NCI-H345 (cell line): Measurements from ENCODE around the gene ZNF479.
"Not testable (repeated sequence)": the region's sequence is repeated elsewhere in the genome, so short reads cannot be mapped to it uniquely, and the experiment has no call there.

Experiments used
- DNase-seq: peaks from one replicate; lab custom pipeline; 2025; lab: John Stamatoyannopoulos, UW

The ZNF479 gene

GRCh38 chr7:57132336-57132735 lies at the start of gene ZNF479:
Gene ZNF479, minus strand, starts transcription at chr7:57132436. Its CDS starts 112 bp downstream, at chr7:57132324.
- not testable (repeated sequence) for DNase-seq

GRCh38 chr7:57182031-57182430 lies 49.8 kb upstream of the ZNF479 start:
- no peak for DNase-seq

DNA sequence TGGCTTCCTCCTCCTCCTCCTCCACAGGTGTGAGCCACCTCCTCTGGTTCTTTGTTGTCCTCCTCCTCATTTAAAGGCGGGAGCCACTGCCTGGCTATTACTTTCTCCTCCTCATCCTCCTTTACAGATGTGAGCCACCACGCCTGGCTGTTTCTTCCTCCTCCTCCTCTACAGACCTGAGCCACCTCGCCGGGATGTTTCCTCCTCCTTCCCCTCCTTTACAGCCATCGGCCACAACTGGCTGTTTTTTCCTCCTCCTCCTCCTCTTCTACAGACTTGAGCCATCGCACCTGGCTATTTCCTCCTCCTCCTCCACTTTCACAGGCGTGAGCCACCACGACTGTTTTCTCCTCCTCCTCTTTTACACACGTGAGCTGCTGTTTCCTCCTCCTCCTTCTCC lies 49.0 kb upstream of the ZNF479 start:
- DNase-seq: no peak

GRCh38 chr7:57179776-57180415 lies 47.7 kb upstream of the ZNF479 start:
- no peak for DNase-seq

GRCh38 chr7:57178768-57179139 lies 46.5 kb upstream of the ZNF479 start:
- DNase-seq: no peak

DNA sequence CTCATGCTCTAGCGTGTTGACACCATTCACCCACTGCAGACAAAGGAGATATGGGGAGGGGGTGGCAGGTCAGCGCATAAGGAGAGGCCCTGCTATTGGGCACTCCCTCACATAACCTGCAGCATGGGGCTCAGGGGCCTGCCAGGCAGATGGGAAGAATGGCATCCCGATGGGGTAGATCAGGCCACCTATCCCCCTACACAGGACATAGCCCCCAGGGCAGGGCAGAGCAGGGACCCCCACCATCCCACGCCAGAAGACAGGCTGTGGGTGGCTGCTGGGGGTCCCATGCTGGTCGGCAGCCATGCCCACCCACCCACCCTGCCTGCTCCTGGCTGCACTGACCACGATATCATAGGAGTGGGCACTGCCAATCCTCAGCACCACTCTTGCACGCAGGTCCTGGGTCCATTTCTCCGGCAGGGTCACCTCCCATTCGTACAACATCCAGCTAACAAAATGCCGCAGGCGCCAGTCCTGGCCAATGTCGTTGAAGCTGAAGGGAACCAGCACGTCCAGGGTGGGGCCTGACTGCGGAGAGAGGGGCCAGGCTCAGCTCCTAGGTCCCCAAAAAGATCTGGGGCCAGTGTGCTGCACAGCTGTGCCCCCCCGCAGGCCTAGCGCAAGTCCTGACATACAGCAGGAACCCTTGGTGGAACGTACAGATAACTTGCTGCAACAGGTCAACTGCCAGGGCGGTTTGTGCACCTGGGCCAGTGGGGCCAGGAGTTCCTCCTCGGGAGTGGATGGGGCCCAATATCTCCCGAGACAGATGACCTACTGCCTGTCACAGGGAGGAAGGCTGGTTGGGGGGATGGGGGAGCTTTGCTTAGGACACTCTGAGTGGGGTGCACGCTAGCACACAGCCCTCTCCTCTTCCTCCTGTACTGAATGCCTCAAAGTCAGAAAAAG lies 45.9 kb upstream of the ZNF479 start:
- no peak for DNase-seq

- DNase-seq: no peak
These were observed 44.8 kb upstream of the ZNF479 start for GRCh38 chr7:57176928-57177635.

DNA sequence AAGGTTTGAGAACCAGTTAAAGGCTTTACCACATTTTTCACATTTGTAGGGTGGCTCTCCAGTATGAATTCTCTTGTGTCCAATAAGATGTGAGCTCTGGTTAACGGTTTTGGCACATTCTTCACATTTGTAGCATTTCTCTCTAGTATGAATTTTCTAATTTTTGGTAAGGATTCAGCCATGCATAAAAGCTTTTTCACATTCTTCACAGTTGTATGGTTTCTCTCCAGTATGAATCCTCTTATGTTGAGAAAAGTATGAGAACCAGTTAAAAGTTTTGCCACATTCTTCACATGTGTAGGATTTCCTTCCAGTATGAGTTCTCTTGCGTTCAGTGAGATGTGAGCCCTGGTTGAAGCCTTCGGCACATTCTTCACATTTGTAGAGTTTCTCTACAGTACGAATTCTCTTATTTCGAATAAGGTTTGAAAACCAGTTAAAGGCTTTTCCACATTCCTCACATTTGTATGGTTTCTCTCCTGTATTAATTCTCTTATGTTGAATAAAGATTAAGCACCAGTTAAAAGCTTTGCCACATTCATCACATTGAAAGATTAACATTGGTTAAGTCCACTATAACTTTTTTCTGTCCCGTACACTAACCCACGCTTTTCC lies 33.2 kb upstream of the ZNF479 start:
- no peak for DNase-seq

- DNase-seq: not testable (repeated sequence)
These were observed 12.0 kb downstream of the ZNF479 start for GRCh38 chr7:57120123-57120784.
